ENCODE results near the gene SHB. TPM values are rescaled to one million over a fixed set of nuclear protein-coding genes. Genes with fewer than 3 reads are reported as not detected.

Gene SHB
- total RNA-seq, 1 experiment from 2014 or later = 28.7 TPM

GRCh38 chr9:37972351-37972848 lies 96.6 kb downstream of the SHB start:
- no peaks in the 10 kb centered on the region for H4K20me1 ChIP-seq (ENCODE audit: insufficient read depth)
- H2AFZ ChIP-seq (ENCODE audit: low read depth, low read length, poor library complexity, severe bottlenecking) = no peak overlapping the region
- ATAC-seq (no peak; the same call in 1 of the 2 replicates), DNase-seq (ENCODE audit: low read depth, low spot score) (no peak)
- BruUV-seq (replicated peaks) = no TSS peak
- TF ChIP-seq CTCF (IDR thresholded peaks at IDR 0.05 in 2 of 3, conservative IDR thresholded peaks at IDR 0.05 in 1 of 3; ENCODE audit: borderline replicate concordance in 1 of 3, insufficient read depth in 1 of 3, low read depth in 2 of 3, low read length in 2 of 3) (peak in 2 of 3 experiments; percentile 22 to 24; a peak in 1 of 6 replicates), SRF (IDR thresholded peaks at IDR 0.05; ENCODE audit: low read depth) (no peak)
- 0 out of 2 replicates have a peak overlapping the region, but pooled peaks have one; percentile 10 for H3K4me2 ChIP-seq (ENCODE audit: low read length)
- H3K27me3 ChIP-seq (ENCODE audit: insufficient read depth, low read length) = no peaks in the 10 kb centered on the region
- peaks cover 23% of the 10 kb centered on the region for H3K79me2 ChIP-seq (ENCODE audit: insufficient read depth, low read length)
- H3K9ac ChIP-seq (ENCODE audit: low read length) = no peak overlapping the region
- peaks cover 48 to 84% of the 10 kb centered on the region in 2 experiments for H3K4me1 ChIP-seq (ENCODE audit: control insufficient read depth in 1 of 2, insufficient read depth in 2 of 2, low read length in 2 of 2)
- no peak overlapping the region for H3K4me3 ChIP-seq (replicated peaks in 1 of 2; ENCODE audit: low read depth in 1 of 2, low read length in 2 of 2)
- intact Hi-C loops (cut with micrococcal nuclease) = no loop called here
- no peaks in the 10 kb centered on the region for H3K9me3 ChIP-seq (ENCODE audit: control insufficient read depth in 1 of 2, insufficient read depth in 1 of 2, low read depth in 1 of 2, low read length in 2 of 2)
- ChIA-PET POLR2A (no interaction called here), CTCF (no interaction called here), RAD21 (ENCODE audit: low non-redundant PET in 1 of 2, low total read pairs in 2 of 2, uncharacterized antibody in 2 of 2, unreplicated experiment in 2 of 2) (no interaction called here)
- H3K36me3 ChIP-seq (ENCODE audit: control insufficient read depth in 1 of 2, insufficient read depth in 2 of 2, low read length in 2 of 2) = 0 out of 4 replicates have a peak, but pooled peaks cover 0 to 5% of the 10 kb centered on the region in 2 experiments
- no peaks in the 10 kb centered on the region for H3K9me2 ChIP-seq (ENCODE audit: insufficient read depth)
- H3K27ac ChIP-seq (ENCODE audit: low read depth, low read length) = no peak overlapping the region

GRCh38 chr9:37971691-37972090 lies 97.3 kb downstream of the SHB start:
- Histone ChIP-seq H3K27me3 (ENCODE audit: insufficient read depth, low read length) (no peaks in the 10 kb centered on the region), H2AFZ (ENCODE audit: low read depth, low read length, poor library complexity, severe bottlenecking) (no peak overlapping the region), H3K36me3 (ENCODE audit: control insufficient read depth in 1 of 2, insufficient read depth in 2 of 2, low read length in 2 of 2) (0 out of 4 replicates have a peak, but pooled peaks cover 0 to 5% of the 10 kb centered on the region in 2 experiments), H3K4me2 (ENCODE audit: low read length) (0 out of 2 replicates have a peak overlapping the region, but pooled peaks have one; percentile 10), H3K9me3 (ENCODE audit: control insufficient read depth in 1 of 2, insufficient read depth in 1 of 2, low read depth in 1 of 2, low read length in 2 of 2) (no peaks in the 10 kb centered on the region), H3K79me2 (ENCODE audit: insufficient read depth, low read length) (peaks cover 27% of the 10 kb centered on the region), H3K27ac (ENCODE audit: low read depth, low read length) (no peak overlapping the region), H3K4me1 (ENCODE audit: control insufficient read depth in 1 of 2, insufficient read depth in 2 of 2, low read length in 2 of 2) (peaks cover 55 to 90% of the 10 kb centered on the region in 2 experiments), H3K9ac (ENCODE audit: low read length) (no peak overlapping the region), H3K9me2 (ENCODE audit: insufficient read depth) (no peaks in the 10 kb centered on the region), H3K4me3 (replicated peaks in 1 of 2; ENCODE audit: low read depth in 1 of 2, low read length in 2 of 2) (no peak overlapping the region), H4K20me1 (ENCODE audit: insufficient read depth) (no peaks in the 10 kb centered on the region)
- CTCF ChIA-PET = no interaction called here
- ATAC-seq (no peak), DNase-seq (ENCODE audit: low read depth, low spot score) (no peak)
- no TSS peak for BruUV-seq (replicated peaks)
- no peak for TF ChIP-seq FOSL1 (IDR thresholded peaks at IDR 0.05; ENCODE audit: low read depth)
- TF ChIP-seq SP1 (IDR thresholded peaks at IDR 0.05; ENCODE audit: low read depth) = no peak
- no peak for TF ChIP-seq EZH2phosphoT487 (IDR thresholded peaks at IDR 0.05; ENCODE audit: borderline replicate concordance)
- no peak for TF ChIP-seq ZBTB33 (IDR thresholded peaks at IDR 0.05; ENCODE audit: extremely low read depth, insufficient replicate concordance, low read length)
- TF ChIP-seq SRF (IDR thresholded peaks at IDR 0.05; ENCODE audit: low read depth) = no peak
- RAD21 ChIA-PET (ENCODE audit: low non-redundant PET in 1 of 2, low total read pairs in 2 of 2, uncharacterized antibody in 2 of 2, unreplicated experiment in 2 of 2) = no interaction called here
- POLR2A ChIA-PET = no interaction called here
- intact Hi-C loops (cut with micrococcal nuclease) = no loop called here
